GM19193 (cell line): ENCODE data around the gene PYGB.

Experiments
- POLR2A ChIP-seq: IDR thresholded peaks from 4 replicates; pipeline ENCODE4 v1.6.1; 2011; ENCODE audit not compliant: insufficient read depth, insufficient read length; ENCODE audit errors: extremely low read depth

PYGB gene

GRCh38 chr20:25211273-25211672 lies 36.6 kb upstream of the PYGB start:
- TF ChIP-seq POLR2A, result no peak

DNA sequence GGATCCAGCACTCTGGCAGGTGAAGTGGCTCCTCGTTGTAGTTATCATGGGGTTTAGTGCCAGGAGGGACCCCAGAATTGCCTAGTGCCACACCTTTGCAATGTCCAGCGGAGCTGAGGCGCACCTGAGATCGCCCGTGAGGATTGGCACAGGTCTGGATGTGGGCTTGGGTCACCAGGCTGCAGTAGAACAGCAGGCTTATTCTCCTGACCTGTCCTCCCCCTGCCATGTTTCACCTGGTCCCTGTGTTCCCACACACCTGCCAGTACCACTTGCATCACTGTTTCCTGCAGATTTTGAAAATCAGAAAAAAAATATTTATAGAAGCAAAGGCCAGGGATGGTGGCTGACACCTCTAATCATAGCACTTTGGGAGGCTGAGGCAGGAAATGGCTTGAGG lies 35.6 kb upstream of the PYGB start:
- no peak for TF ChIP-seq POLR2A

- TF ChIP-seq POLR2A, result no peak
Measured at GRCh38 chr20:25213566-25214425, 34.1 kb upstream of the PYGB start.

DNA sequence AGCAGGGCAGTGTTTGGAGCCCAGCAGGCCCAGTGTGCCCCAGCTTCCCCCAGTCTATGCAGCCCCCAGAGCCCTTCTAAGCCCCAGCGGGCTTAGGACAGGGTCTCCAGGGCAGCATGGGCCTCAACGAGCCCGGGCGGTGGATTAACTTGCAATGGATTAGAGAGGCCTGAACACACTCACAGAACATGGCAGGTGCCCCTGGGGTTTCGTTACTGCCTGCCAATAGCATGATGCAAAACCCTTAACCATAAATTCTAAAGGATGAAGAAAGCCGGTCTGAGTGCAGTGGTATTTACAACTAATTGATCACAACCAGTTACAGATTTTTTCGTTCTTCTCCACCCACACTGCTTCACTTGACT lies 33.5 kb upstream of the PYGB start:
- no peak for TF ChIP-seq POLR2A

GRCh38 chr20:25214819-25215218 lies 33.1 kb upstream of the PYGB start:
- TF ChIP-seq POLR2A, result no peak

- no peak for TF ChIP-seq POLR2A
Measured at GRCh38 chr20:25215521-25215920, 32.4 kb upstream of the PYGB start.

GRCh38 chr20:25216199-25216945 lies 31.5 kb upstream of the PYGB start:
- TF ChIP-seq POLR2A, result no peak

- TF ChIP-seq POLR2A, result no peak
Measured at GRCh38 chr20:25217161-25218108, 30.4 kb upstream of the PYGB start.

DNA sequence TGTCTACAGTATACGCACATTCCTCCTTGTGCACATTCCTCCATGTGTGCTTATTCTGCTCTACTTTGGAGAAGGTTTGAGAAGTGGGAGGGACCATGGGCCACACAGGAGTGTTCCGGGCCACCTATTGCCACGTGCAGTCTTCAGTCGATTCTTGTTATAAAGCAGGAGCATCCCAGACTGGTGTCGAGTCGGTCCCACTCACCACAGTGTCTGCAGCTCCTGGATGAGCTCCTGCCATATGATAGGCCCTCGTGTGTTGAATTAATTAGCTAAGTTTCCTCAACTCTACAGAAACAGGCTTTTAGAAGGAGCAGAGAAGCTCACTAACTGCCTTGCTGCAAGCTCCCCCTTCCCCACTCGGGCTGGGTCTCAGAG lies 29.8 kb upstream of the PYGB start:
- TF ChIP-seq POLR2A, result no peak

- no peak for TF ChIP-seq POLR2A
Measured at GRCh38 chr20:25218492-25218891, 29.4 kb upstream of the PYGB start.

- TF ChIP-seq POLR2A, result no peak
Measured at GRCh38 chr20:25219365-25219764, 28.5 kb upstream of the PYGB start.

GRCh38 chr20:25220021-25220730 lies 27.7 kb upstream of the PYGB start:
- TF ChIP-seq POLR2A, result no peak

DNA sequence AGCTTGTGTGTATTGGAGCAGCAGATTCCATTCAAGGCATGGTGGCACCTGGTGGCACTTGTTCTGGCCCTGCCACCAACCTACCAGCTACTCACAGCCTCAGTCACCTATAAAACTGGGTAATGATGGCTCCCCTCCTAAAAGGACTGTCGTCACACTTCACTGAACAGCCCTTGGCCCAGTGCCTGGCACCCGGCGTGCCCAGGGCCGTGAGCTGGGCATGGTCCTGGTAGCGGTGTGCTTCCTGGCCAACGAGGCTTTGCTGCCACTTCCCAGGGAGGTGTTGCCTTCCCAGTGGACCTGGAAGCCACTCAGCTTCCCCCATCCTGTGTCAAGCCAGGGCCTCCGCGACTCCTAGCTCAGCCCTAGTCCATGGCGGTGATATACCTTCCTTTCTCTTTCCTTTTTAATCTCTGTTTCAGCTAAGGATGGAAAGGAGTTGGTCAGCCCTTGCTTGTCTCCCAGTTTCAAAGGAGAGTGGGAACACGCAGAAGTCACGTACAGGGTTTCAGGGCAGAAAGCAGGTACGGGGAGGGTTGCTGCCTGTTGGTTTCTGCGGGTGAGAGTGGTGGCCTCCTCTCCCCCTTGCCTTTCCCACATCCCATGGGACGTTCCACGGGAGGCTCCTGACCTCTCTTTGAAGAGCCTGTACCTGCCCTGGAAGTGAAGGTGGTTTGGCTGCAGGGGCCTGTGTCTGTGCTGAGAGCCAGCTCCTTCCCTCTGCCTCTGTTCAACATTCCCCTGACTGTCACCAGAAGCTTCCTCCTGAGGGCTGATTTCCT lies 26.9 kb upstream of the PYGB start:
- no peak for TF ChIP-seq POLR2A
